HG02840 (cell line): ENCODE data around the gene L3MBTL3.

Experiments used
- ATAC-seq: cut with Tn5 transposase; IDR thresholded peaks from one replicate; pipeline ENCODE4 v1.9.1; 2021; ENCODE audit warnings: mild to moderate bottlenecking, moderate library complexity, moderate number of reproducible peaks; ENCODE audit not compliant: unreplicated experiment, low FRiP score

Gene L3MBTL3

GRCh38 chr6:130020907-130021629 lies 2.7 kb downstream of the L3MBTL3 start:
- peak; percentile 56 for ATAC-seq

DNA sequence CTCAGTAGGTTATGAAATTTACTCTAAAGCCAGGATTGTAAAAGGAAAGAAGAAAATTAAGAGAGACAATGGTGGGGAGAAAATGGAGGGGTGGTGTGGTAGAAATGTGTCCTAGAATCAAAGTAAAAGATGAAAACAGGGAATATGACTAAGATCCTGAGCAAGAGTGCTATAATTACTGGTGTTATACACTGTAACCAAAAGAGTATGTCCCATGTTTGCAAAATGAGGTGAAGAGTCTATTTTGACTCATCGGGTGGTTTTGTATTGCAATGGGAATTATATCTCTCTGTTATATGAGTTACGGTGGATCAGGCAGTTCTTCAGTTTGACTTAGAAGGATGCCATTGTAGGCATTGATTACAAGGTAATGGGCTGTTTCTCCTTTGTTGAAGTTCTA lies 8.5 kb downstream of the L3MBTL3 start:
- no peak for ATAC-seq

DNA sequence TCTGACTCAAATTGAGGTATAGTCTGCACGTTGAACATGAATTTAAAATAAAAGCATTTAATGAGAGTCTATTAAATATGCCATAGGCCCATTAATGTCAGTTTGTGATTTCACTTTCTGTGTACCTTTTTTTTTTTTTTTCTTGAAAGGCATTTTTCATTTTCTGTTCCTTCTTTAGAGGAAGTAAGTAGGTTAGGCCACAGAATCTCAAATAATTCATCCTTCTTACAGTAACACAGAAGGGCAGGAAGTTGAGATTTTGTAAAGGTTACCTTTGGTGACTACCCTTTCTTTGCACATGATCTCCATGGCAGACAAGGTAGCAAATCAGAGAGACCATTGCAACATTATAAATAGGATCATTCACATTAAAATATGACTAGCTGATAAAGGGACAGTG lies 9.6 kb downstream of the L3MBTL3 start:
- ATAC-seq = no peak

DNA sequence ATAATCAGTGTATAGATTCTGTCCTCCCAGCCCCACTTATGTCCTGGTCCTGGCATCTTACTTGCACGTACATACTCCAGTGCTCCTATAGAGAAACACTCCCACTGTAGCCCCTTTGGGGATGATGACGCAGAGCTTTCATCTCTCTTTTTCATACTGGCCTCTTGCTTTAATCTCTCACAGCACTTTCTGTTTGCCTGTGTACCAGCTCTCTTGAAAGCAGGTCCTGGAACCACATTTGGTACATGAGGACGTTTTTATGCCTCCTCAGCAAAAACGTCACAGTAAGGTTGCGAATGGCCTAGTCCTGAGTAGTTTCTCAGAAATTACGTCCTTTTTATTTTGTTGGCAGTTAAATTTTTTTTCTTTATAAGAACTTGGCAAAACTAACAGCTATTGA lies 10.8 kb downstream of the L3MBTL3 start:
- ATAC-seq = no peak

DNA sequence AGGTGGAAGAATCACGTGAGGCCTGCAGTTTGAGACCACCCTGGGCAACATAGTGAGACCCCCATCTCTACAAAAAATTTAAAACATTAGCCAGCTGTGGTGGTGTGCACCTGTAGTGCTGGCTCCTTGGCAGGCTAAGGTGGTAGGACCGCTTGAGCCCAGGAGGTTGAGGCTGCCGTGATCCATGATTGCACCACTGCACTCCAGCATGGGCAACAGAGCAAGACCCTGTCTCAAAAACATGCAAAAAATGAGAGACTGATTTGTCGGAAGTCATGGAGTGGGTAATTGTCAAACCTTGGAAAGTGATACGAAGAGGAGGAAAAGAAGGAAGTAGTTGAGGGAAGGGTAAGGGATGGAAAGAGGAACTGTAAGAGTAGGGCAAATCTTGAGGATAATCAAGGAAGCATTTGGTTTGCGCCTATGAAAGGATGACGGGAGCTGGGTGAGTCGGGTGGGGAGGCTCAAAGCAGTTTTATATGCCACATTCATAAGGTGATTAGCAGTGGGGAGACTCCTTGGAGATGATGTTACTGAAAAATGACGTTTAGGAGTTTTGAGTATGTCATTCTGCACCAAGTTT lies 14.5 kb downstream of the L3MBTL3 start:
- no peak for ATAC-seq

DNA sequence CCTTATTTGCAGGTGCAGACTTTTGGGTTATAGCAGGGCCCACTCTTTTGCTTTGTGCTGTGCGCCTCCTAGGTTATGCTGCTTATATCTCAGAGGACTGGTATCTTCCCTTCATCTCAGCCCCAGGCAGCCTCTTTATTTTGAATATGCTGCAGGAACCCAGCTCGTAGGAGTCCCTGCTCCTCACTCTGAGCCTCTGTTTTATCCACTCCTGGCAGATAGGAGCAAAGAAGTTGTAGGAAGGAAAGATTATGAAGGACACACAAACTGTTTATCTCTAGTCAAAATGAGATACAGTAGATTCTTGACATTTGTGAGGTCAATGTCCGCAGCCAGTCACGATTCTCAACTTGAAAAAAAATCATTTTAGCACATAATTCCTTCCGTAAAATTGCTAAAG lies 15.6 kb downstream of the L3MBTL3 start:
- no peak for ATAC-seq

DNA sequence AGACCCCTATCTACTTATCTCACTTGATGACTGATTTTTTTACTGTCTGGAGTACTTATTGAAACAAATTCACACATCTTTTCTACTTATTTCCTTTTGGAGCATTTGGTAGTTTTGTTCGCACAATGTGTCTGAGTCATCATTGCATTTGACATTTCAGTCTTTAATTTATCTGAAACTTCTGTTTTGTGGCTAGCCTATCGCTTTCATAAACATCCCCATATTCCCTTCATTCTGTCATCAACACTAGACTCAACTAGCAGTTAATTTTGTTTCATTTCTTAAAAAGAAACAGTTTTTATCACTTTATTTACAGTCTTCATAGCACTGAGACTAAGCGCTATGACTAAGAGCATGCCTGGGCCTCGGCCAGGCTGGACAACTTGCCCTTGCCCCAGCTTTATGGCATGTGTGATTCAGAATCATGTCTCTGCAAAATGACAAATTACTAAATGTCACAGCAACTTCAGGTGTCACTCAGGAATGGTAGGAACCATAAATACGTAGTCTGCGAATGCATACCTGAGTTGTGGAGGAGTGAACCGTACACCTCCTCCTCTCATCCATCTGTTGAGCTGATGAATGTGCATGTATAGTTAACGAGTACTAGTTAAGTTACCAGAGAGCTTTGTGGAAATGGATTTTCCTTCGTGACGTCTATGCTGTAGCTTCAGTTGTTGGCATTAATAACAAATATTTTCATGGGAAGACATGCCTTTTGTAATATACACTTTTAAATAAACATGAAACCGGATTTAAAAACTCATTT lies 16.2 kb downstream of the L3MBTL3 start:
- no peak for ATAC-seq

DNA sequence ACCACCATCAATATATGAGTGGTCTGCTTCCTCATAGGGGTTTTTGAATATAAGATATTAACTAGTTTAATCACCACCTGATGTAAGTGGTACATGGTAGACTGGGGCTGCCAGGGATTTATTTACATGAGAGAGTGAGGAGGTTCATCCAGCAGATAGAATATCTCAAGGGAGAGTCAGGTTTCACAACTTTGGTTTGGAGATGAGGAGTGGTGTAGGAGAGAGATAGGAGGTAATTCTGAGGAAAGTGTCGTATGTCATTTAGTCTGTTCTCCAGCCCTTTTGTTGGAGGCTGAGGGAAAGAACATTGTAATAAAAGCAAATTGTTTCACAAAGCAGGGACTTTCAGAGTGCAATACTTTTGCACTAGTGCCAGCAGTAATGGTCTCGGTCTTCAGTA lies 16.8 kb downstream of the L3MBTL3 start:
- ATAC-seq = no peak

DNA sequence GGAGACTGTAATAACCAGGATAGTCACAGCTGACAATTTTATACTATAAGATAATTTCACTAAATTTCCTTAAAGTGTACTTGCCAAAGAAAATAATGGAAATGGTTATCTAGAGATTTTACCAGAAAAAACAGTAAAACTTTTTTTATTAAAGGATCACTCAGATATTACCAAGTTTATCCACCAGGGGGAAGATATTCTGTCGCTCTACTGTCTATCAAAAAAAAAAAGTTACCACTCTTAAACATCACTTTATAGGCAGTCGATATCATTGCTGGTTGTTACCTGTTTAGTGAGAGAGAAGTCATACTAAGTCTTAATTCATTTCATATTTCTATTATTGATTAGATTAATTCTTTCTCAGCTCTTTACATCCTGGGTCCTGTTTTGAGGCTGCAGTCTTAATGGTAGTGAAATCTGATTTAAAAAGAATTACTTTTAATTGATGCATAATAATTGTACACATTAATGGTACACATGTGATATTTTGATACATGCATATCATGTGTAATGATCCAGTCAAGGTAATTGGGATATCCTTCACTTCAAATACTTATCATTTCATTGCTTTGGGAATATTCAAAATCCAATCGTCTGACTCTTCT lies 18.9 kb downstream of the L3MBTL3 start:
- ATAC-seq = no peak

DNA sequence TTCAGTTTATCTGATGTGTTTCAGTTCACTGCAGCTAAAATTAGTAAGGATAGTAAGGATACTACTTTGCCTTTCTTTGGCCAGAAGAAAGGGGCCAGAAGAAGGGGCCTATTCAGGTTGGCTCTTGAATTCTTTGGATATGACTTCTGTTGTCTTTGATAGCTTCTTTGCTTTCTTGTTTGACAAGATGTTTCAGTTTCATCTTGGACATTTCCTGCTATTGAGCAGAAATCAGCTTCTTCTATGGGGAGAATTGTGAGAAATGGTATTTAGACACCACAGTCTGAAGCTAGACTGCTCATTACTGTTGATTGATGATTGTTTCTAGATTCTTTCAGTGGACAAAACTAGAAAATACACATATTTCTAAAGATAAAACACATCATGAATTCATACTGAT lies 23.2 kb downstream of the L3MBTL3 start:
- ATAC-seq = no peak

GRCh38 chr6:130043344-130043743 lies 25.0 kb downstream of the L3MBTL3 start:
- ATAC-seq = no peak

DNA sequence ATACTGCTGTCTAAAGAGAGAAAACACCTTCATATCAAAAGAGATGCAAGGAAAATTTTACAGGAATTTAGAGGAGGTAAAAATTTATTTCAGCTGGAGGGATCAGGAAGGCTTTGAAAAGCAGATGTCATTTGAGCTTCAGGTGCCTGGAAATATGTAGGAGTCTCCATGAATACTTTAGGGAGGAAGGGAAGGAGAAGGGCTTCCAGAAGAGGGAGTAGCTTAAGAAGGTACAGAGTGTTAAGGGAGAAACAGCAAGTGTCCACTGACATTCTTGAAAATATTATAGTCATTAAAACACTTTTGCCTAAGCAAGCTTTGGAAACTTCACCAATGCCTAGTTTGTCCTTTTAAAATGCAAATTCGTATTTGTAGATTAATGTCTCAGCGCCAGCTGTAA lies 27.2 kb downstream of the L3MBTL3 start:
- ATAC-seq = no peak

- no peak for ATAC-seq
Observed at GRCh38 chr6:130046671-130047070, 28.3 kb downstream of the L3MBTL3 start.

DNA sequence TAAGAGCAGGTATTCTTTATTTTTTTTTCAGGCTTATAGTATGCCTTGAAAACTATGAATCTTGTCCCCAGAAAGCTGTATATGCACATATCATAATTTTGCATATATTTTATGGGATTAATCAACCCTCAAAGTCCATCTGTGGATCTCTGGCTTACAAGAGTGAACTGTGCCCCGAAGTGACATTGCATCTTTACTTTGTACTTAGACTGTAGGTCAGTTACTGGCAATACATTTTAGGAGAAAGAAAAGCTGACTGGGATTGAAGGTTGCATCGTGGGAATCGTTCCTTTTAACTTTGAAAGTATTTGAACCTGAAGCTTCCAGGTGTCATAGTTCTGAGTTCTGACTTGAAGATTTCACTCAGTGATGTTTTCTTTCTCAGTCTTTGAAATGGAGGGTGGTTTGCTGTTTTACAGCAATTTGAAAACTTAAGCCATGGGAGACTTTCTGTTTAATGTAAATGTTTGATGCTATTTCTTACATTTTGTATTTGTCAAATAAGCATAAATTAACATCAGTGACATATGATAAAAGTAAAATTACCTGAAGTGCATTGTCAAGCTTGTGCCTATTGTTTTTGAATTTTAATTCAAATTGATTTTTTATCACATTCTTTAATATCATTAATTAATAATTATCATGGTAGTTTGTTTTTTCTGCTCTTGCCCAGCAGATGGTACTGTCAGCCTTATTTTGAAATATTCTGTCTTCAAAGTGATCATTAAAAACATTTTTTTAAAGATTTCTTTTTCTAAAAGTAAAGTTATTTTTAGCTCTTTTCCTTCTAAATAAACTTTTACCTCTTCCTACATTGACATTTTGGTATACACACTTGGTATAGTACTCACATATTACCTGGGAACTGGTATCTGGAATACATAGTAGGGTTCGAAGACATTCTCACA lies 29.0 kb downstream of the L3MBTL3 start:
- ATAC-seq = no peak

- ATAC-seq = no peak
Observed at GRCh38 chr6:130050230-130050629, 31.8 kb downstream of the L3MBTL3 start.

DNA sequence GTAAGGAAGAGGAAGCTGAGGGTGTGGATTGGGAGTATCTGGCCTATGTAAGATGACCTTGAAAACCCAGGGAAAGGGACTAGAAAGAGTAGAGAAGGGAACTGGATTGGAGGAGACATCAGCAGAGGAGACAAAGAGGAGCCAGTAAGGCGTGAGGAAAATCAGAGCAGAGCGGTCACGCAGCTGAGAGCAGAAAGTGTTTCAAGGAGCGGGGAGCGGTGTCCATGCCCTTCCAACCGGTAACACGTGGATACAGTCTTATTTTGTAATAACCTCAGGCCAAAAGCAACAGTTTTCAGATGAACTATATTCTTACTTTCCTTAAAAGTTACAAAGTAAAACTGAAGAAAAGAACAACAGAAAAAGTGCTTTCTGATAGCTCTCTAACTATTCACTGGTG lies 36.3 kb downstream of the L3MBTL3 start:
- ATAC-seq = no peak

DNA sequence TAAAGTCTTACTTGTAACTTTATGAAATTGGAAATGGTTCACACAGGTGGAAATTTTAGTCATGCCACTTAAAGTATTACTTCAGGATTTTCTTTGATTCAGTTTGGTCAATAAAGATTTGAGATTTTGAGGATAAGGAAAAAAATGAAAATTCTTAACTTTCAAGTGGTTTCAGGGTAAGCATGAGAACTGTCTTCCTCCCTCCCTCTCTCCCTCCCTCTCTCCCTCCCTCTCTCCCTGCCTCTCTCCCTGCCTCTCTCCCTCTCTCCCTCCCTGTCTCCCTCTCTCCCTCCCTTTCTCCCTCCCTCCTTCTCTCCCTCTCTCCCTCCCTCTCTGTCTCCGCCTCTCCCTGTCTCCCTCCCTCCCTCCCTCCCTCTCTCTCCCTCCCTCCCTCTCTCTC lies 36.9 kb downstream of the L3MBTL3 start:
- ATAC-seq = no peak

DNA sequence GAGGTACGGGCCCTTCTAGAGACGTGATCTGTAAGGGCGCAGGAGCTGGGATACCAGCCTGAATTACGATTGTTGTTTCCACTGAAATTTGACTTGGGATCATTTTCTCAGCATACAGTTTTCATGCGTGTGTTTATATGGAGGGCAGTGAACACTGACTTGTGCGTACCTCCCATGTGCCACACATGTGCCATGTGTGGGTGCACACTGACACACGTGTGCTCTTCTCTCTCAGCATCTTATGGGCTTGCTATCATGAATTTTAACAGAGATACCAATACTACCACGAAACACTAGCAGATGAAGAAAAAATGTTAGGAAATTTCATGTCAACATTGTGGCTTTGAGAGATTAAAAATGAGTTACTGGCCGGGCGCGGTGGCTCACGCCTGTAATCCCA lies 39.1 kb downstream of the L3MBTL3 start:
- no peak for ATAC-seq

DNA sequence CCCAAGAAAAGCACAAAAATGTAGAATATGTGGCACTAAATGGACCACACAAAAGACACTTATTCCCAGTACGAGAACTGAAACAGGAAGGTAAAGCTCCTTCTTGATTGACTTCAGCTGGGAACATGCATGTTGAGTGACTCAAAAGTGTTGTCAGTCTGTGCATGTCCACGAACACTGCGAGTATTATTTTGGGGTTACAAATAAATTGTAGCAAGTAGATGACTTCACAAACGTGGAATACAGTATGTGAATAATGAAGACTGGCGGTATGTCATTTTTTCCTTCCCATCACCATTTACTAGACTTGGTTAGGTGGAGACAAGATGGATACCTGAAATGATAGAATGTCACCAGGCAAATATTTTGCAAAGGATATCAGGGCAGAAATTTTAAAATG lies 45.4 kb downstream of the L3MBTL3 start:
- no peak for ATAC-seq

DNA sequence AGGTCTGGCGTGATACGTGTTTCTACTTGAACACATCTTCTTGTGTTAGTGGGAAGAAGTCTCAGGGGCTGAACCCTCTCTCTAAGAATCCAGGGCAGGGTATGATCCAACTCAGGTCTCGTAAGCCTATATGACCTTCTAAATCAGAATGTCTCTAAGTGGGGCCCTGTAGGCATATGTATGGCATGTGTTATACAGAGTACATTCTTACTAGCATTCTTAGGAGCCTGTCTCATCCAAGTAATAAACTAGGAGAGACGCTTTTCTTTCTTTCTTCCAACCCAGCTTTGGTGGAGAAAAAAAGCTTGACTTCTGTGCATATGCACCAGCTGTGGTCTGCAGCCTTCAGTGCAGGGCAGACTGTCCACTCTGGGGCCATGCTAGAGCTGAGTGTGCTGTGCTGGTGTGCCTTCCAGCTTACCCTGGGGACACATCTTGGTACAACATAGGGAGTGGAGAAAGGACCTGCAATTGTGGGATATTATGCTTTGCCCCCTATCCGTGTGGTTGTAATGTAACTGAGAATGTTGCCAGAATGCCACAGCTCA lies 47.3 kb downstream of the L3MBTL3 start:
- ATAC-seq = no peak
